AG04450 (cell line): Measurements from ENCODE around the gene TRAF7. TPM values are rescaled to one million over a fixed set of nuclear protein-coding genes. Genes with fewer than 3 reads are reported as not detected.

Experiments used
- CTCF ChIA-PET: fragments of 300-600, 350-600 bp; formaldehyde crosslinking; extraction: SDS; loops from one replicate; lab custom pipeline; 2022; ENCODE audit warnings: antibody characterized with exemption, inconsistent platforms; lab: Charles Lee
- POLR2A ChIA-PET: fragments of 350-600 bp; formaldehyde crosslinking; extraction: SDS; loops from one replicate; lab custom pipeline; 2021; ENCODE audit warnings: antibody characterized with exemption, inconsistent platforms; lab: Yijun Ruan, JAX
- DNase-seq: peaks from one replicate; pipeline ENCODE4 v3.0.0-alpha.2; 2011; ENCODE audit warnings: low read depth, low spot score
- H3K27ac ChIP-seq: one replicate; pipeline ENCODE4 v1.5.1; 2012; ENCODE audit warnings: low read depth, low read length, control low read depth
- H3K27me3 ChIP-seq: one replicate; pipeline ENCODE4 v1.6.0; 2012; ENCODE audit warnings: low read length; ENCODE audit not compliant: control insufficient read depth, insufficient read depth
- H3K4me3 ChIP-seq: 2 replicates; pipeline ENCODE4 v1.5.1; 2011; ENCODE audit warnings: mild to moderate bottlenecking, low read depth, low read length, control low read depth
- H3K9me3 ChIP-seq: 2 replicates; pipeline ENCODE4 v1.5.1; 2012; ENCODE audit warnings: low read length; ENCODE audit not compliant: control insufficient read depth, insufficient read depth
- CTCF ChIP-seq: IDR thresholded peaks from 2 replicates; pipeline ENCODE4 v1.5.1; 2011; ENCODE audit warnings: low read depth, low read length, control low read depth, inconsistent platforms
- polyA plus RNA-seq: library from polyadenylated mRNA; depleted of rRNA; stranded (reverse); fragments of >200 nt; gene quantifications from 2 replicates; pipeline ENCODE4 v1.2.3, GENCODE V29; 2011

The TRAF7 gene
- polyA plus RNA-seq, 1 experiment = 35.2 TPM

DNA sequence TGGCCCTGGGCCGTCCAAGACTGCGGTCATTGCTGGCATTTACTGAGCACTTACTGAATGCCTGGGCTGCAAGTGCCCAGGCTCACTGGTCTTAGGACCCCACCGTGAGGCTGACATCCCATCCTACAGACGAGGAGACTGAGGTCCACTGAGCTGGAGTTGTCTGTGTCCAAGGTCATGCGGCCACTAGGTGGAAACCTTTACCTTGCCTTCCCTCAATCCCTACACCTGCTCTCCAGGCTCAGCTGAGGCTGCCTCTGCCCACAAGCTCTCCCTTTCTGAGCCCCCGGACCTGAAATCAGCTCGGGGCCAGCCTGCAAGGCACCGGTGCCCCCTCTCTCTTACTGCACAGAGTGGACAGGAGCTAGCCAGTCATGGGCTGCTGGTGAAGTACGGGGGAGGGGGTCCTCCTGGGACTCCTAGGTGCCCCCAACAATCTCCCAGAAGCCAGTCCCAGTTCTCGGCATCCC is 39.3 kb downstream of the TRAF7 start:
- ChIA-PET CTCF (no interaction called here), POLR2A (interaction anchor here (0.6 to 3.4 kb wide), 3 partner anchors 9 to 40 kb away, joined by 3 to 16 read pairs (median 7); partner anchors contain the start of gene TRAF7)
- Histone ChIP-seq H3K27ac (no peak overlapping the region), H3K27me3 (peaks cover 58% of the 10 kb centered on the region), H3K4me3 (no peak overlapping the region), H3K9me3 (peaks cover 3% of the 10 kb centered on the region; the same call in 1 of the 2 replicates)
- TF ChIP-seq CTCF = peak; percentile 41
- DNase-seq = no peak

GRCh38 chr16:2195322-2196161 is 40.0 kb downstream of the TRAF7 start:
- H3K4me3 ChIP-seq = no peak overlapping the region; the same call in 1 of the 2 replicates
- CTCF ChIA-PET = no interaction called here
- H3K27me3 ChIP-seq = peaks cover 64% of the 10 kb centered on the region
- POLR2A ChIA-PET = interaction anchor here (1.1 to 3.4 kb wide), 2 partner anchors 8 to 41 kb away, joined by 3 to 16 read pairs; partner anchors contain the start of gene TRAF7
- no peak for DNase-seq
- no peak for TF ChIP-seq CTCF
- no peak overlapping the region for H3K27ac ChIP-seq
- H3K9me3 ChIP-seq = peaks cover 6% of the 10 kb centered on the region

GRCh38 chr16:2196162-2196980 is 40.8 kb downstream of the TRAF7 start, which contains the start of gene CASKIN1:
Gene CASKIN1 (minus strand): TSS chr16:2196605. CDS start chr16:2196432, 173 bp downstream.
- no peak for DNase-seq

GRCh38 chr16:2196981-2197511 is 41.5 kb downstream of the TRAF7 start:
- no peak for DNase-seq
- Histone ChIP-seq H3K27me3 (peaks cover 64% of the 10 kb centered on the region), H3K4me3 (no peak overlapping the region), H3K27ac (no peak overlapping the region), H3K9me3 (peaks cover 6% of the 10 kb centered on the region)
- ChIA-PET POLR2A (interaction anchor here (3.4 kb wide), 1 partner anchor 42 kb away, joined by 16 read pairs; the partner anchor contains the start of gene TRAF7), CTCF (no interaction called here)
- no peak for TF ChIP-seq CTCF

More at GRCh38 chr16:2196162-2196980, 40.8 kb downstream of the TRAF7 start, which contains the start of gene CASKIN1:
- POLR2A ChIA-PET = interaction anchor here (0.5 to 3.4 kb wide), 3 partner anchors 7 to 41 kb away, joined by 3 to 16 read pairs (median 3); partner anchors contain the start of gene TRAF7
- TF ChIP-seq CTCF = no peak
- peak within 1 kb of the TSS; percentile 44 for H3K4me3 ChIP-seq
- H3K27ac ChIP-seq = no peak within 1 kb of the TSS
- H3K9me3 ChIP-seq = peaks cover 6% of the 10 kb centered on the region
- CTCF ChIA-PET = no interaction called here
- peaks cover 64% of the 10 kb centered on the region for H3K27me3 ChIP-seq
